Stomach (tissue), 9 donors: ENCODE data around the gene SLC23A3. TPM values are rescaled to one million over a fixed set of nuclear protein-coding genes. Genes with fewer than 3 reads are reported as not detected.
A peak's percentile ranks its signal among the peaks of the same experiment; 100 is the strongest.

Source experiments
- DNase-seq, 2 donors: peaks; one replicate each; pipeline versions ENCODE4 v3.0.0 to v3.0.0-alpha.2; 2013 to 2019
- H3K27ac ChIP-seq, 5 donors: fragments of 200-600 bp in 4 of 5; sonication (generic) in 4 of 5; one replicate each; pipeline ENCODE4 v1.5.1; 2013 to 2019; ENCODE audit warnings: mild to moderate bottlenecking in 1 of 5, moderate library complexity in 1 of 5
- H3K27me3 ChIP-seq, 3 donors: fragments of 200-600 bp; sonication (generic); one replicate each; pipeline ENCODE4 v1.5.1; 2017 to 2019; ENCODE audit warnings: mixed run types in 1 of 3
- H3K36me3 ChIP-seq, 4 donors: fragments of 200-600 bp; sonication (generic); 1 replicate in 3 of 4; 2 replicates in 1 of 4; pipeline ENCODE4 v1.5.1; 2016 to 2019
- H3K4me1 ChIP-seq, 4 donors: fragments of 200-600 bp; sonication (generic); one replicate each; pipeline ENCODE4 v1.5.1; 2016 to 2019
- H3K4me3 ChIP-seq, 4 donors: fragments of 200-600 bp; sonication (generic) in 3 of 4; one replicate each; pipeline ENCODE4 v1.5.1; 2016 to 2019; ENCODE audit warnings: mild to moderate bottlenecking in 1 of 4
- H3K9me3 ChIP-seq, 4 donors: fragments of 200-600 bp; sonication (generic); one replicate each; pipeline ENCODE4 v1.5.1; 2016 to 2019
- EP300 ChIP-seq: sonication (generic); formaldehyde crosslinking; IDR thresholded peaks from one replicate; pipeline ENCODE4 v1.6.1; 2017; ENCODE audit warnings: antibody characterized with exemption
- POLR2A ChIP-seq, 4 donors: fragments of 450-650 bp; IDR thresholded peaks; one replicate each; pipeline ENCODE4 v1.6.1; 2016; ENCODE audit warnings: antibody characterized with exemption in 4 of 4, control low read depth in 2 of 4, mild to moderate bottlenecking in 1 of 4, moderate library complexity in 1 of 4
- POLR2AphosphoS5 ChIP-seq, 3 donors: sonication (generic); formaldehyde crosslinking; IDR thresholded peaks; one replicate each; pipeline ENCODE4 v1.6.1; 2016; ENCODE audit warnings: antibody characterized with exemption in 3 of 3
- WGBS, 5 donors: extraction: QIAGEN DNeasy Blood & Tissue Kit in 3 of 5; methylation state at CpG; one replicate each; pipeline versions ENCODE4 v1.1.5 to v1.1.7; 2013 to 2018; 5-methylcytosine and 5-hydroxymethylcytosine counted together
- intact Hi-C: fragments of 100-400 bp; cut with DNase I; formaldehyde crosslinking; loops from one replicate; pipeline ENCODE4 v1.15.1; 2023; ENCODE audit warnings: low total_unique reads
- polyA plus RNA-seq, 3 donors: library from polyadenylated mRNA; stranded (reverse); fragments of 200-250 nt; gene quantifications; one replicate each; pipeline ENCODE4 v1.2.3, GENCODE V29; 2013
- total RNA-seq, 5 donors: library from RNA; depleted of rRNA; stranded (reverse); fragments of >200 nt; gene quantifications; one replicate each; pipeline versions ENCODE4 v1.1.0 to v1.2.3, GENCODE V29; 2014 to 2016
- TF ChIP-seq, protein P1 (sequence below), 7 experiments: fragments of 450-650 bp in 4 of 7; fragments of 200-600 bp in 3 of 7; sonication (generic) in 3 of 7; IDR thresholded peaks; one replicate each; pipeline ENCODE4 v1.5.1; 2016 to 2019; ENCODE audit warnings: antibody characterized with exemption in 7 of 7, control low read depth in 2 of 7, mild to moderate bottlenecking in 1 of 7
- donor health status: healthy with polysubstance abuse.
- donor health status: Bipolar disorder and iron deficiency.
- donor health status: healthy.

The SLC23A3 gene
- total and polyA plus RNA-seq, 8 donors: 0.45 to 4.1 (median 0.92) TPM; not detected in 1

DNA sequence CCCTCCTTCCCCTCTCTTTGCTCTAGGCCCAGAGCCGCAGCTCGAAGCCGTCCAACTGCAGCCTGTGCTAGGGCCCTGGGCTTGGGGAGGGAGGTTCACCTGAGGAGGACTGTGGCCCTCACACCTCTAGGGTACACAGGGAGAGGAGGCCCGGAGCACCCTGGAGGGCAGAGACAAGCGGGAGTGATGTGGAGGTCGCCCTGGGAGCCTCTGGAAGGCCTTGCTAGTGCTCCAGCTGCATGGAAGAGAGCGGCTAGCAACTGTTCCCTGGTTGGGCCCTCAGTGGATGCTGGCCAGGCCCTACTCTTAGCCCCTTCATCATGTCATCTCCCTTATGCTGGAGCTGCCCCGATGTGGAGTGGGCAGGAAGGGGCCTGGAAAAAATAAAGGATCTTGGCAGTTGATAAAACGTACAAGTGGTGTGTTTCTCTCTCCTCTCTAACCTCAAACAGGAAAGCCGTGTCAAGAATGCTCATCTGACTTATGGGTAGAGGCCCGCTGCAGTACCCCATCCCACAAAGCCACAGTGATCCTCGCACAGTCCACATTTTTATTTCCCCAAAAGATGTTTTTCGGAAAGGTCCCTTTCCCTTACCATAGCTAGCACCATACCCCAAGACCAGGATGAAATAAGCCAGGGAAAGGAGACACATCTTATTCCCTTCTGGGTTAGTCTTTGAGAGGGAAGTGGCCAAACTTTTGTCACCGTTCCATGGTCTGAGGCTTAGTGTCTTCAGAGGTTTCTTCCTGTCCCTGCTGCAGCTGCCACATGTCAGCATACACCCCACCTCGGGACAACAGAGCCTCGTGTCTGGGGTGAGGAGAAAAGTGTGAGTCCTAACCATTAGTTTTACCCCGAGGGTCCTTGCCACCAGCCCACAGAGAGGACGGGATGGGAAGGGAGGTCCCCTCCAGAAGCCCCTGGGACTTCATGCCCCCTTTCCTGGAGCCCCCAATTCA, 39.7 kb upstream of the SLC23A3 start:
- peak overlapping the region in 4 of 5 donors; percentile 13 to 42 (median 38) for H3K27ac ChIP-seq
- peaks cover 15 to 34% (median 25%) of the 10 kb centered on the region in 4 donors for H3K4me1 ChIP-seq
- WGBS, 5 donors: 74 to 80% (median 78%) methylated on average over 18 of the region's 18 CpGs
- no peaks in the 10 kb centered on the region for H3K27me3 ChIP-seq
- intact Hi-C loops: no loop called here
- DNase-seq: no peak
- no peaks in the 10 kb centered on the region for H3K9me3 ChIP-seq
- no peak for TF ChIP-seq POLR2AphosphoS5 (IDR thresholded peaks at IDR 0.05)
- no peak for TF ChIP-seq POLR2A (IDR thresholded peaks at IDR 0.05)
- TF ChIP-seq, protein P1, sequence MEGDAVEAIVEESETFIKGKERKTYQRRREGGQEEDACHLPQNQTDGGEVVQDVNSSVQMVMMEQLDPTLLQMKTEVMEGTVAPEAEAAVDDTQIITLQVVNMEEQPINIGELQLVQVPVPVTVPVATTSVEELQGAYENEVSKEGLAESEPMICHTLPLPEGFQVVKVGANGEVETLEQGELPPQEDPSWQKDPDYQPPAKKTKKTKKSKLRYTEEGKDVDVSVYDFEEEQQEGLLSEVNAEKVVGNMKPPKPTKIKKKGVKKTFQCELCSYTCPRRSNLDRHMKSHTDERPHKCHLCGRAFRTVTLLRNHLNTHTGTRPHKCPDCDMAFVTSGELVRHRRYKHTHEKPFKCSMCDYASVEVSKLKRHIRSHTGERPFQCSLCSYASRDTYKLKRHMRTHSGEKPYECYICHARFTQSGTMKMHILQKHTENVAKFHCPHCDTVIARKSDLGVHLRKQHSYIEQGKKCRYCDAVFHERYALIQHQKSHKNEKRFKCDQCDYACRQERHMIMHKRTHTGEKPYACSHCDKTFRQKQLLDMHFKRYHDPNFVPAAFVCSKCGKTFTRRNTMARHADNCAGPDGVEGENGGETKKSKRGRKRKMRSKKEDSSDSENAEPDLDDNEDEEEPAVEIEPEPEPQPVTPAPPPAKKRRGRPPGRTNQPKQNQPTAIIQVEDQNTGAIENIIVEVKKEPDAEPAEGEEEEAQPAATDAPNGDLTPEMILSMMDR (IDR thresholded peaks at IDR 0.05): no peak
- TF ChIP-seq EP300: no peak
- H3K36me3 ChIP-seq: peaks cover 48 to 64% (median 63%) of the 10 kb centered on the region in 4 donors
- H3K4me3 ChIP-seq: no peak overlapping the region

DNA sequence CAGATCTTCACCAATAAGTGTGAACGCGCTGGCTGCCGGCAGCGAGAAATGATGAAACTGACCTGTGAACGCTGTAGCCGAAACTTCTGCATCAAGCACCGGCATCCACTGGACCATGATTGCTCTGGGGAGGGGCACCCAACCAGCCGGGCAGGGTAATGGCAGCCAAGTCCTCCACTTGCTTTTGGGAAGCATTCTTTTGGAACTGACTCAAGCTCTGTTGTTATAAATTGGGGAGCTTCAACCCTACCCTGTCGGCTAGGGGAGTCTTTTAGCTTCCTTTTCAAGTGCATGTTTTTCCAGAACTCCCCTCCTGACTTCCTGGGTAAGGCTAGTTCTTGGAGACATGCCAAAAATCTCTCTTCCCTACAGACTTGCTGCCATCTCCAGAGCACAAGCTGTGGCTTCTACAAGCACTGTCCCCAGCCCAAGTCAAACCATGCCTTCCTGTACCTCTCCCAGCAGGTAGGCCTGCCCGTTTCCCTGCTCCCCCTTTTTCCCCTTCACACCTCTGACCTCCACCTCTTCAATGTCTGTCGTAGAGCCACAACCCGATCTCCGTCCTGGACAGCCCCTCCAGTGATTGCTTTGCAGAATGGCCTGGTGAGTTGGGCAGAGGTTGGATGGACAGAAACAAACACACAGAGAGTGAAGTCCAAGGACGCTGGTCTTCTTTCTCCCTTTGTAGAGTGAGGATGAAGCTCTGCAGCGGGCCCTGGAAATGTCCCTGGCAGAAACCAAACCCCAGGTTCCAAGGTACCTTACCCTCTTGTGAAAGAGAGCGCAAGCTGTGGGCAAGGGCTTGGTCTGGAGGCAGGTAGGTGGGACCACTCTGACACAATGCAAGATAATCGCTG, 38.3 kb upstream of the SLC23A3 start:
- WGBS, 5 donors: 58 to 62% (median 61%) methylated on average over 17 of the region's 17 CpGs
- DNase-seq: peak in 1 of 2 donors; percentile 46

GRCh38 chr2:219207134-219207883, 37.5 kb upstream of the SLC23A3 start:
- intact Hi-C loops: no loop called here

More for the DNA sequence above, 38.3 kb upstream of the SLC23A3 start:
- Histone ChIP-seq H3K4me3 (peak overlapping the region in 3 of 4 donors; percentile 56 to 65 (median 63)), H3K36me3 (peaks cover 36 to 50% (median 49%) of the 10 kb centered on the region in 4 donors), H3K9me3 (no peaks in the 10 kb centered on the region), H3K4me1 (peaks cover 15 to 34% (median 25%) of the 10 kb centered on the region in 4 donors), H3K27me3 (no peaks in the 10 kb centered on the region), H3K27ac (peak overlapping the region; percentile 96 to 98 (median 97))
- intact Hi-C loops: no loop called here
- TF ChIP-seq POLR2AphosphoS5 (IDR thresholded peaks at IDR 0.05): no peak
- TF ChIP-seq EP300: no peak
- TF ChIP-seq, protein P1 (IDR thresholded peaks at IDR 0.05): no peak
- TF ChIP-seq POLR2A (IDR thresholded peaks at IDR 0.05): no peak

More at GRCh38 chr2:219207134-219207883, 37.5 kb upstream of the SLC23A3 start:
- TF ChIP-seq POLR2A (IDR thresholded peaks at IDR 0.05) (no peak), POLR2AphosphoS5 (IDR thresholded peaks at IDR 0.05) (no peak), EP300 (no peak)
- TF ChIP-seq, protein P1 (IDR thresholded peaks at IDR 0.05): no peak
- Histone ChIP-seq H3K9me3 (no peaks in the 10 kb centered on the region), H3K27ac (peak overlapping the region; percentile 96 to 98 (median 97)), H3K4me1 (peaks cover 15 to 34% (median 25%) of the 10 kb centered on the region in 4 donors), H3K27me3 (no peaks in the 10 kb centered on the region), H3K4me3 (peak overlapping the region; percentile 56 to 83 (median 64)), H3K36me3 (peaks cover 28 to 42% (median 41%) of the 10 kb centered on the region in 4 donors)
- 7 to 14% (median 11%) methylated on average over 19 to 22 of the region's 22 CpGs for WGBS, 5 donors
- no peak for DNase-seq
